GM19452 (cell line): ENCODE data around the gene KLHDC9.

ENCODE experiments used
- ATAC-seq: cut with Tn5 transposase; IDR thresholded peaks from one replicate; pipeline ENCODE4 v1.9.1; 2021; ENCODE audit not compliant: unreplicated experiment

The KLHDC9 gene

GRCh38 chr1:161076410-161076809, 21.8 kb upstream of the KLHDC9 start:
- no peak for ATAC-seq

DNA sequence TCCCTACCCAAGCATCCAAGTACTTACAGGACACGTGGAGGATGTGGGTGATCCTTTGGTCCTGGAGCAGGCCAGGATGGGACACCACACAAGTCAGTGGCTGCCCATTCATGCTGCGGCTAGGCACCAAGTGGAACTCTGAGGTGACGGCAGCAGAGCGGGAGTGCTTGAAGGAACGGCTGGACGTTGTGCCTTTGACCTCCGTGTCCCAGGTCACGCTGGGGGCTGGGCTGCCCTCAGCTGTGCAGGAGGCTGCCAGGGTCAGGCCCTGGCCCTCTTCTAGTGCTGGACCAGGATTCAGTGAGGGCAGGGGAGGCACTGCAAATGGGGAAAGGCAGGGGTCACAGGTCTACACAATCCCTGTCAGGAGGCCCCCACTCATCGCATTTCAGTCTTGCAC, 20.7 kb upstream of the KLHDC9 start:
- no peak for ATAC-seq

DNA sequence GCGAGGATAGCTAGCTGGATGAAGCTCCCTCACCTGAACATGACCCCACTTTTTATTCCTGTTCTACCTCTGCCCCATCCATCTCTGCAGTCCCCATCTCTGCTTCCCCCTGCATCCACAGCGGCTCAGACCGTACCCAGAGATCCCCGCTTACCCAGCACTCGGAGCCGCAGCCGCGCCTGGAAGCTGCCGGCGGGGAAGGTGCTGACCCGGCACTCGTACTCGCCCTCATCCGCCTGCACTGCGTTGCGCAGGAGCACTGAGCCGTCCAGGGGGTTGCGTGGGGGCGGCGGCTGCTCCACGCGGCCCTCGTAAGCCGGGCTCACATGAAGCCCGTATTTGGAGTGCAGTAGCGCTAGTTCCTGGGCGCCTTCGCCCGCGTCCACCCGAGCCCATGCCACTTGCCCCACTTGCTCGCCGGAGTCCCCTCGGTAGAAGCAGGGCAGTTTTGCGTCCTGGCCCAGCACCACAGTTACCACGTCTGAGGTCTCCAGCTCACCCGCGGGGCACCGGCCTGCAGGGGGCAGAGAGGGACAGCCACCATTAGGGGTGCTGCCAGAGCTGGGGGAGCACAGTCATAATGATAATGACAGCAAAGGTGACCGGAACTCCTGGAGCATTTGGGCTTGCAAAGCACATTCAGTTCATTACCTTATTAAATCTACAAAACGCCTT, 18.6 kb upstream of the KLHDC9 start:
- ATAC-seq = no peak

GRCh38 chr1:161080441-161081405, 17.4 kb upstream of the KLHDC9 start:
- no peak for ATAC-seq

DNA sequence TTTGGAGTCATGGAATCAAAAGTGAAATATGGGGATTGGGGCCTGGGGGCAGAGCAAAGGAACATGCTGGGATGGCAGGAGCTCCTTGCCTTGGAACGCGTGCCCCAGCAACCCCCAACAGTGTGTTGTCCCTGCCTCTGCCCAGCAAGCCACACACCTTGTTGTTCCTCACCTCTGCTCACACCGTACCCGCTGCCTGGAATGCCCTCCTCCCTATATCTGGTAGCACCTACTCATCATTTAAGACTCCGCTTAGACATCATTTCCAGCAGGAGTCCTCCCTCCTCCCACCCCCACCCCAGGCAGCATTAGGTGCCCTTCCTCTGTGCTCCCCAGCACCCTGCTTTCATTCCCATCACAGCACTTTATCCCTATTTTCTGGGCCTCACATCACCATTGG, 16.6 kb upstream of the KLHDC9 start:
- no peak for ATAC-seq

GRCh38 chr1:161082483-161082882, 15.7 kb upstream of the KLHDC9 start:
- no peak for ATAC-seq

DNA sequence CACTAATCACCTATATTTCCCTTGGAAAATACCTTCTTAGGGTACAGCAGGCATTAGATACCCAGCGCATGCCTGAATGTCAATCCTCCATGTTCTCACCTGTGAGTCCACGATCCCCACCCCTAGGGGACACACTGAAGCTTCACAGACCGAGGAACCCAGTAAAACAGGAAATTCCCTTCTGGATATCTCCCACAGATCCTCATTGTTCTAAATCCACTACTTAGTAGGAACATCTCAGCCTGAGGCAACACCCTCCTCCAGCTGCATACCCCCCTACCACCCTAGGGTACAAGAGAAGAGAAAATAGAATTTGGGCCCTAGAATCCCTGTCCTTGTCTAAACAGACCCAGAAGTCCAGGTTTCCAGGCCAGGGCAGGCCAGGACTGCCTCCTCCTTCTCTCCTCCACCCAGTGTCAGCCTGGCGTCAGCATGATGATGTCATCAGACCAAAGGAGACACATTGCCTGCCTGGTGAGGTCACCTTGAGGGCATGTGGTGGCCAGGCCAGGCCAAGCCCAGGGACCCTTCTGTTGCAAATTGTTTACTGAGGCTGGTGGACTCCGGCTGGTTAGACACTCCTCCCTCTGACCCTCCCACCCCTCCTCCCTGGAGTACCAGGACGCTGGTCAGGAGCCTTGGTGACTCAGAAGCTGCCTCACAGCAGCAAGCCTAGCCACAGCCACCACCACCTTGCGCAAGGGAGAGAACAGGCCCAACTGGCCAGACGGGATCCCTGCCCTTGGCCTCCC, 15.0 kb upstream of the KLHDC9 start:
- no peak for ATAC-seq

DNA sequence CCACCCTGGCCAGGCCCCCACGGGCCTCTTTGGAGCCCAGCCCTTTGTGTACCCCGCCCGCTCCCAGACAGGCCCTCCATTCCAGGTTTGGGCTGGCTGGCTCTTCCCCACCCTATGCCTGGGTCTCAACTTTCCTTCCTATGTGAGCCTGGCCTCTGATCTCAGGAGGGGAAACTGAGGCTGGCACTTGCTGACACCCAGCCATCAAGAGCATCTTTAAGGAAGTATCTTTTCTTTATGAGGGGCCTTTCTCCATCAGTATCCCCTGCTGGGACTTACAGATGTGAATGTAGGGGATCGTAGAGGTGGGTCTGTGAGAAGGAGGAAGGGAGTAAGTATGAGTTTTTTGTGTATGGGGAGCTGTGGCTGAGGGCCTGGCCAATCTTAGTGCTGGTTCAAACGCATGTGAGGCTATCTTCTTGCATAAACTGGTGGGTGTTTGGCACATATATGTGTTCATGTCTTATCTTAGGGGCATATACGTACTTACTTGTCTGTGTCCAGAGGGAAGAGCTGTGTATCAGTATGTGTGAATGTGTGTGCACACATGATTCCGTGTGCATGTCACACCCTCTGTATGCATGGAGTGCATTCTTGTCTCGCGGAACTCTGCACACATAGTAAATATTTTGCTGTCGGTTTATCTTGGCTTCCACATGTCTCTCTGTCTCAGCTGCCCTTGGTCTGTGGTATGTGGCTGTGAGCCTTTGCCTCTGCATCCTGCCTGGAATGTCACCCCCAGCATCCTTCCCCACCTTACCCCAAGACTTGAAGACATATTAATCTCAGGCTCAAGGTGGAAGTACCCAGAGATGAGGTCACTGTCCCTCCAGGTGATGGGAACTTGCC, 14.2 kb upstream of the KLHDC9 start:
- no peak for ATAC-seq

DNA sequence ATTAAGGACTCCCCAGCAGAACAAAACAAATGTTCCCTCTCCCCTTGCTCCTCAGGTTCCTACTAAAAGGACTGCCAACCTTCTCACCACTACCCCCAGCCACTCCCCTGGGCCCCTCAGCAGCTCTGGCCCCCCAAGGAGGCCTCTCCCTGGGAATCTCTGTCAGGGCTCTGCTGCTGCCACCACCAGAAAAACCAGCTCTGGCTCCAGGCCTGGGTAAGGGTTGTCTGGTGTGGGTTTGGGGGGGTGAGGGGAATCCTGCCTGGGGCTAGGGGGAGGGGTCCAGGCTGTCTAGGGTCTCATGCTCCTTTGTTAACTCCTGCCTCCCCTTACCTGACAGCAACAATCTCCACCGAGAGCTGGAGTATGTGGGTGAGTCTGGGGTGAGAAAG, 13.6 kb upstream of the KLHDC9 start:
- ATAC-seq = no peak

GRCh38 chr1:161085165-161085564, 13.0 kb upstream of the KLHDC9 start:
- ATAC-seq = no peak

GRCh38 chr1:161086457-161086856, 11.7 kb upstream of the KLHDC9 start:
- no peak for ATAC-seq

DNA sequence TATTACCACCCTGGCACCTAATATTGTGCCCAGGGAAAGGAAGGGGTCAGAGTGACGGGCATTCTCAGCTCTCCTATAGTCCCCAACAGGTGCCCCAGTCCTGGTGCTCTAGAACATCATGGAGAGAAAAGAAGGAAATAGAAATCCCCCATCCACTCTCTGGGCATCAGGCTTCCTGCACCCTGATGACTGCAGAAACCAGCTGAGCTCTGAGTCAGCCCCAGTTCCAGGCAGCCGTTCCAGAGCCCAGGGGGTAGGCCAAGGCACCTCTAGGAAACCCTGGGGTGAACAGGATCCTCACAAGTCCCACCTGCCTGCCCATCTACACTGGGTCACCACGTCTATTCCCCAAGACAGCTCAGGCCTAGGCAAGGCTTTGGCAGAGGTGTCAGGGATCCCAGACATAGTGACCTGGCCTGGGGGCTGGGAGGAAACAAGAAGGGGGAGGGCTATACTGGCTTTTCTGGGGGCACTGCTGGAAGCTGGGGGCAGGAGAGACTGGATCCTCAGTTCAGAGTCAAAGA, 9.5 kb upstream of the KLHDC9 start:
- ATAC-seq = no peak

GRCh38 chr1:161089251-161089924, 8.8 kb upstream of the KLHDC9 start, which contains the start of gene NECTIN4:
Gene NECTIN4 (minus strand): TSS chr1:161089558. CDS start chr1:161089296, 262 bp downstream.
- ATAC-seq = no peak

GRCh38 chr1:161089938-161090337, 8.2 kb upstream of the KLHDC9 start:
- no peak for ATAC-seq

DNA sequence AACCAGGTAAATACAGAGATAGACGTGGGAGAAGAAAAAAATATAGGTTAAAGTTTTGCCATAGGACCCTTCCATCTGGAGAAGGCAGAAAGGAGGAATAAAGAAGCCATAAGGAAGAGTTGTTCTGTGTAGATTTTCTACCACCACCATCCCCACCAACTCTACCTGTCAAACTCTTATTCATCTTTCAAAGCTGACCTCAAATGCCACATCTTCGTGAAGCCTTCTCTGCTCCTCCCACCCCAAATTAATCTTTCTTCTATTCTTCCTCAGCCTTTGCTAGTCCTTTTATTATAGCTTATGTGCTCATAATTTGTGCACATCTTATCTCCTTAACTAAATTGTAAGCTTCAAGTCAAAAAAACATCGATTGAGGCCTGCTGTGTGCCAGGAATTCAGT, 7.5 kb upstream of the KLHDC9 start:
- no peak for ATAC-seq

GRCh38 chr1:161091093-161091492, 7.1 kb upstream of the KLHDC9 start:
- no peak for ATAC-seq

- no peak for ATAC-seq
Measured at GRCh38 chr1:161091796-161092507, 6.2 kb upstream of the KLHDC9 start.

GRCh38 chr1:161092621-161093028, 5.5 kb upstream of the KLHDC9 start:
- no peak for ATAC-seq

- no peak for ATAC-seq
Measured at GRCh38 chr1:161094481-161094880, 3.7 kb upstream of the KLHDC9 start.
